ENCODE measurements around the gene RHO. TPM values are rescaled to one million over a fixed set of nuclear protein-coding genes. Genes with fewer than 3 reads are reported as not detected.

Gene RHO
- total RNA-seq, 1 experiment from 2014 or later, result not detected

- no peaks in the 10 kb centered on the region for H3K4me1 ChIP-seq (ENCODE audit: control insufficient read depth in 1 of 2, insufficient read depth in 2 of 2, low read length in 2 of 2)
- no peaks in the 10 kb centered on the region for H3K9me3 ChIP-seq (ENCODE audit: control insufficient read depth in 1 of 2, insufficient read depth in 1 of 2, low read depth in 1 of 2, low read length in 2 of 2)
- no peaks in the 10 kb centered on the region for H3K9me2 ChIP-seq (ENCODE audit: insufficient read depth)
- no peak overlapping the region for H3K4me2 ChIP-seq (ENCODE audit: low read length)
- H3K27me3 ChIP-seq (ENCODE audit: insufficient read depth, low read length), result no peaks in the 10 kb centered on the region
- ATAC-seq (no peak), DNase-seq (ENCODE audit: low read depth, low spot score) (no peak)
- no peak overlapping the region for H3K27ac ChIP-seq (ENCODE audit: low read depth, low read length)
- ChIA-PET POLR2A (no interaction called here), RAD21 (ENCODE audit: low non-redundant PET in 1 of 2, low total read pairs in 2 of 2, uncharacterized antibody in 2 of 2, unreplicated experiment in 2 of 2) (interaction anchor here in 1 of 2 experiments (0.6 kb wide), 1 partner anchor 20 kb away, joined by 3 read pairs; no protein-coding TSS in a partner anchor), CTCF (no interaction called here)
- BruUV-seq (replicated peaks), result no TSS peak
- H3K4me3 ChIP-seq (replicated peaks in 1 of 2; ENCODE audit: low read depth in 1 of 2, low read length in 2 of 2), result no peak overlapping the region
- TF ChIP-seq EZH2 (IDR thresholded peaks at IDR 0.05), result no peak
- H3K36me3 ChIP-seq (ENCODE audit: control insufficient read depth in 1 of 2, insufficient read depth in 2 of 2, low read length in 2 of 2), result no peaks in the 10 kb centered on the region; a peak in 1 of 4 replicates
- H3K9ac ChIP-seq (ENCODE audit: low read length), result no peak overlapping the region
- H2AFZ ChIP-seq (ENCODE audit: low read depth, low read length, poor library complexity, severe bottlenecking), result no peak overlapping the region
- intact Hi-C loops (cut with micrococcal nuclease), result no loop called here
- H4K20me1 ChIP-seq (ENCODE audit: insufficient read depth), result no peaks in the 10 kb centered on the region
- H3K79me2 ChIP-seq (ENCODE audit: insufficient read depth, low read length), result no peaks in the 10 kb centered on the region
Measured at GRCh38 chr3:129555616-129556357, 27.3 kb downstream of the RHO start.

GRCh38 chr3:129556358-129556695 is 27.9 kb downstream of the RHO start:
- no peaks in the 10 kb centered on the region for H3K4me1 ChIP-seq (ENCODE audit: control insufficient read depth in 1 of 2, insufficient read depth in 2 of 2, low read length in 2 of 2)
- H3K9ac ChIP-seq (ENCODE audit: low read length), result no peak overlapping the region
- H3K36me3 ChIP-seq (ENCODE audit: control insufficient read depth in 1 of 2, insufficient read depth in 2 of 2, low read length in 2 of 2), result no peaks in the 10 kb centered on the region; a peak in 1 of 4 replicates
- intact Hi-C loops (cut with micrococcal nuclease), result no loop called here
- no TSS peak for BruUV-seq (replicated peaks)
- H3K4me2 ChIP-seq (ENCODE audit: low read length), result no peak overlapping the region
- DNase-seq (ENCODE audit: low read depth, low spot score) (no peak), ATAC-seq (no peak)
- H2AFZ ChIP-seq (ENCODE audit: low read depth, low read length, poor library complexity, severe bottlenecking), result no peak overlapping the region
- ChIA-PET CTCF (no interaction called here), POLR2A (no interaction called here), RAD21 (ENCODE audit: low non-redundant PET in 1 of 2, low total read pairs in 2 of 2, uncharacterized antibody in 2 of 2, unreplicated experiment in 2 of 2) (no interaction called here)
- no peaks in the 10 kb centered on the region for H3K9me3 ChIP-seq (ENCODE audit: control insufficient read depth in 1 of 2, insufficient read depth in 1 of 2, low read depth in 1 of 2, low read length in 2 of 2)
- no peaks in the 10 kb centered on the region for H3K9me2 ChIP-seq (ENCODE audit: insufficient read depth)
- no peaks in the 10 kb centered on the region for H4K20me1 ChIP-seq (ENCODE audit: insufficient read depth)
- no peaks in the 10 kb centered on the region for H3K27me3 ChIP-seq (ENCODE audit: insufficient read depth, low read length)
- H3K4me3 ChIP-seq (replicated peaks in 1 of 2; ENCODE audit: low read depth in 1 of 2, low read length in 2 of 2), result no peak overlapping the region
- no peaks in the 10 kb centered on the region for H3K79me2 ChIP-seq (ENCODE audit: insufficient read depth, low read length)
- no peak overlapping the region for H3K27ac ChIP-seq (ENCODE audit: low read depth, low read length)
- TF ChIP-seq TCF7L2 (IDR thresholded peaks at IDR 0.05; ENCODE audit: borderline replicate concordance, extremely low read depth, insufficient read depth, insufficient read length) (no peak), ELF1 (IDR thresholded peaks at IDR 0.05; ENCODE audit: borderline replicate concordance, low read depth) (no peak), REST (IDR thresholded peaks at IDR 0.05; ENCODE audit: low read depth) (no peak), CBX3 (IDR thresholded peaks at IDR 0.05; ENCODE audit: low read depth) (no peak), CTCF (IDR thresholded peaks at IDR 0.05 in 2 of 3, conservative IDR thresholded peaks at IDR 0.05 in 1 of 3; ENCODE audit: borderline replicate concordance in 1 of 3, insufficient read depth in 1 of 3, low read depth in 2 of 3, low read length in 2 of 3) (no peak), CEBPB (IDR thresholded peaks at IDR 0.05; ENCODE audit: low read depth) (no peak), POLR2AphosphoS5 (IDR thresholded peaks at IDR 0.05; ENCODE audit: low read depth, low read length) (no peak), SRF (IDR thresholded peaks at IDR 0.05; ENCODE audit: low read depth) (no peak), EGR1 (IDR thresholded peaks at IDR 0.05; ENCODE audit: low read depth) (no peak), FOSL1 (IDR thresholded peaks at IDR 0.05; ENCODE audit: low read depth) (no peak), RAD21 (IDR thresholded peaks at IDR 0.05; ENCODE audit: low read depth) (no peak)
- TF ChIP-seq, protein P1, sequence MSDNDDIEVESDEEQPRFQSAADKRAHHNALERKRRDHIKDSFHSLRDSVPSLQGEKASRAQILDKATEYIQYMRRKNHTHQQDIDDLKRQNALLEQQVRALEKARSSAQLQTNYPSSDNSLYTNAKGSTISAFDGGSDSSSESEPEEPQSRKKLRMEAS (IDR thresholded peaks at IDR 0.05), result no peak

All from HCT116 (cell line).